GM19238 (cell line): ENCODE data around the gene OR10Z1.

Experiments used
- DNase-seq: peaks from one replicate; pipeline ENCODE4 v3.0.0; 2011; ENCODE audit warnings: low spot score; ENCODE audit not compliant: insufficient read length

OR10Z1 gene, protein sequence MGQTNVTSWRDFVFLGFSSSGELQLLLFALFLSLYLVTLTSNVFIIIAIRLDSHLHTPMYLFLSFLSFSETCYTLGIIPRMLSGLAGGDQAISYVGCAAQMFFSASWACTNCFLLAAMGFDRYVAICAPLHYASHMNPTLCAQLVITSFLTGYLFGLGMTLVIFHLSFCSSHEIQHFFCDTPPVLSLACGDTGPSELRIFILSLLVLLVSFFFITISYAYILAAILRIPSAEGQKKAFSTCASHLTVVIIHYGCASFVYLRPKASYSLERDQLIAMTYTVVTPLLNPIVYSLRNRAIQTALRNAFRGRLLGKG

DNA sequence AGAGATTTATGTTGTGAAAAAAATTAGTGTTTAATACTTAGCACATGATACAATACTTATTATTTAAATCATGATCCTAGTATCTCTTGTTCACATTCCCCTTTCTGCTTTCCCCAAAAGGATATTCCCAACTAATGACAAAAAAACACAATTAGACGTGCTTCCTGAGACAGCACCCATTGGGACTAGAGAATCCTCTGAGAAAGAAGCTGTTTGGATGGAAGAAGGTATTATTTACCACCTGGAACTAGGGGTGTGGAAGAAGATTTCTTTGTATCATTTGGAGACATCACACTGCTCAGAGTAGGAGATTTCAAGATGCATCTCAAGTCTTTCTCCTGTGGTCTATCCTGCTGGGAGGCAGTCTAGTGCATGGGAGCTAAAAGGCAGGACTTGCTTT is at the start of gene OR10Z1:
TSS of gene OR10Z1 (plus strand) at position 301 of the 400 bp plus-strand sequence. CDS start 1,171 bp downstream, outside the sequence.
- no peak for DNase-seq

DNA sequence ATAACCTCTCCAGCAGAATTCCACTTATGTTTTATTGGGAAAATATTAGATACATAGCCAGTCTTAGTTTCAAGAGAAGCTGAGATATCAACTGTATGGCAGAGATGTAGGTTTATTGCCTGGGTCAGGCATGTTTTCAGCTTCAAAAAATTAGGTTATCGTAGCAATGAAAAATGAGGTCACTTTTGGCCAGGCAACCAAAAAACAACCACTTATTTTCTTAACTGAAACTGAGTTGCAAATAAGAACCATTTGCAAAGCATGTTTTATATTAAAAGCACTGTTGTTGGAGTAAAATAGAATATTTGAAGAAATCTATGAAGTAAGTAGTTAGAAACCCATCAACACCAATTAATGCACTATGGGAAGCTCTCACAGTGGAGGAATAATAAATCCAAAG is 45.4 kb upstream of the OR10Z1 start:
- DNase-seq = no peak

DNA sequence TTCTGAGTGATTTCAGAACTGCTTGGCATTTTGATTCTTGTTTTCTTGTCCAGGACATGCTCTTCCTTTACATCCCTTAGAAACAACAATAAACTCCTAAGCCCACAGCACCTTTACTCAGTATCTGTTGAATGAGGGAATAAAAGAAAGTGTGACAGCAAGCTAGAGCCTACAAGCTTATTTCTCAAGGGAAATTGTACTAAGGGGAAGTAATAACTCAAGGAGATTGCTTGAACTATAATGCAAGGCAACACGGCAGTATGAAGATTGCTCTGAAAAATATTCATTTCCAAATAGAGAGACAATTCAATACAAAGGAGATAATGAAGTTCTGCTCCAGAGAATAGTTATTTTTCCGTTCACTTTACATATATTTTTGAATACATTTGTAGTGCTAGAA is 41.2 kb upstream of the OR10Z1 start:
- no peak for DNase-seq

DNA sequence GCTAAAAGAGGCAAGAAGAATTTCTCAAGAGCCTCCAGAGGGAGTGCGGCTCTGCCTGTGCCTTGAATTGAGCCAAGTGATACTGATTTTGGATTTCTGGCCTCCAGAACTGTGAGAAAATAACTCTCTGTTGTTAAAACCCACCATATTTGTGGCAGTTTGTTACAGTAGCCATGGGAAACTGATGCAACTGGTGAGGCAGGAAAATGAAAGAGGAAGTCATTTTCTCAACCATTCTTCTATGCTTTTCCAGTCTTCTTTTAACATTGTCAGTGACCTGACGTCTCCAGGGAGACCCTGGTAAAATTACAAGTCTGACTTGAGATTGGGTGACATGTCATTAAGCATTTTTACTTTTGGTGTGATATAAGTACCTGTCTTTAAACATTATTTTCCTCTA is 40.5 kb upstream of the OR10Z1 start:
- no peak for DNase-seq

DNA sequence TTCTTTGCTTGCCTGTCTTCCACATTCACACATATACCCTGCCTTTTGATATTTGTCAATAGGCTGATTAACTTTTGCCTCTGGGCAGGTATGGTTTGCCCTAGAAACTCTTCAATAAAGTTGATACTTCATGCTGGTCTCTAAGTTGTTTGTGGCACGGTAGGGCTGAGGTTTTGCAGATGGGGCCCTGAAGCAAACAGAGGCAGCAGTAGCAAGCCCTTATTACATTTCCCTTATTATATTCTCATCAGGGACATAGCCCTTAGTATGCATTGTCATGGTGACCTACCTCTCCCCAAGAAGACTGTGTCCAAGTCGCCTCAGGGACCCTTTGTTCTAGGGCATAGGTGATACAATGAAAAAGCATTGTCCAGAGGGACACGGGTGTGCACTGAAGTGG is 34.6 kb upstream of the OR10Z1 start, which contains the start of gene OR6P1:
TSS of gene OR6P1 (minus strand) at position 101 of the 400 bp plus-strand sequence. CDS start 6,976 bp downstream, outside the sequence.
- DNase-seq = no peak

DNA sequence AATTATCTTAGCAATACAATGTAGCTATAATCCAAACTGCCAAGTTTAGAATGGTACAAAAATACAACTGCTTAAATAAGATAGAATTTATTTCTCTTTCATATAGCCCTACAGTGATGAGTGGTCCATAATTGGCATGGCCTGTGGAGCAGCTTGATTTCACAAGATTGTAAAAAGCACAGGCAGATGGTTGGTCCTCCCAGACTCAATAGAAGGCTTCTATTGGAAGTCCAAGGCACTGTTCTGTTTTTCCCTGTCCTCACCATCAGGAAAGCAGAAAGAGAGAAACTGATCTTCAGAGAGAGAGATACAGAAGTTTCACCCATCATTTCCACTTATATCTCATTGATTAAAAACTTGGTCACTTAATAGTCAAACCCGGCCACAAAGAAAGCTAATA is 32.8 kb upstream of the OR10Z1 start:
- DNase-seq = no peak

DNA sequence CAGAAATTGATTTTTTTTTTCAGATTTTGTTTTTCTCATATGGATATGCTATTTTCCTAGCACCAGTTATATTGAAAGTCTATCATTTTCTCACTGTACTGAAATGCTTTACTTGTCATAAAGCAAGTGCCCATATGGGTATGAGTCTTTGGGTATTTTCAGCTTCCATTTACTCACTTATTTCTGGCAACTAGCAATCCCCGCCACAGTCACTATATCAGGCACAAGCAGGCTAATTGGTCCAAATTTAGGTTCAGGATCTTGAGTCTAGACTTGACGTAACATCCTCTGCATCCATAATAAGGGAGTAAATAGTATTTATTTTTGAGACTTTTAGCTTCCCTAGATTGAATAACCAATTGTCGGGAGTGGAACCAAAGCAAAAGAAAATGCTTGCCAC is 27.5 kb upstream of the OR10Z1 start:
- no peak for DNase-seq

DNA sequence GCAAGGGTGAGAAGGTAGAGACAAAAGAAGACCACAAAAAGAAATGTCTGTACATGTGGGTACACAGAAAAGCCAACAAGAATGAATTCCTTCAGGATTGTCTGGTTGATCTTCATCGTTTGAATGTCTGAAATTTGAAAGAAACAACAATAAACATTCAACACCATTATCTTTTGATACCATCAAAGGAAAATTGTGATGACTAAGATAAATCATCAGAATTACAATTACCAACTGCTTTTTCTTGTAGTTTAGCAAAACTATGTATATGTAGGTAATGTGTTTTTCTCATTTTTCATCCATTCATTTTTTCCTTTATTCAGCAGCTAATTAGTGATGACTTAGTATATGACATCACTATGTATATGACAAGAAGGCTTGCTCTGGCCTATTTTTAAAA is 25.3 kb upstream of the OR10Z1 start, which contains the start of gene OR10X1:
TSS of gene OR10X1 (minus strand) at position 167 of the 400 bp plus-strand sequence. CDS start at position 167, 0 bp downstream.
- DNase-seq = no peak

DNA sequence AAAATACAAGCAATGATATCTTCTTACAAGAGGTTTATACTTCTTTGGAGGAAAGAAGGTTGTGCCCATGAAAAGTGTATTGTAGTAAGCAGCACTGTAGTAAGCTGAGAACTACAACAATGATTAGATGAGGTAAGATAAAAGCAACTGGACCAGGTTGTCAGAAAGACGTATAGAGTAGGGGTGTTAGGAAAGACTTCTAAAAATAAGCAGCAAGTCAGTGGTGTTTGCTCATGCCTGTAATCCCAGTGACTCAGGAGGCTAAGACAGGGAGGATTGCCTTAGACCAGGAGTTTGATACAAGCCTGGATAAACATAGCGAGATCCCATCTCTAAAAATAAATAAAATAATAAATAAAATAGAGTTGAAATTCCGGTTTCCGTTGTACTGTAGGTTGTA is 21.1 kb upstream of the OR10Z1 start:
- no peak for DNase-seq

DNA sequence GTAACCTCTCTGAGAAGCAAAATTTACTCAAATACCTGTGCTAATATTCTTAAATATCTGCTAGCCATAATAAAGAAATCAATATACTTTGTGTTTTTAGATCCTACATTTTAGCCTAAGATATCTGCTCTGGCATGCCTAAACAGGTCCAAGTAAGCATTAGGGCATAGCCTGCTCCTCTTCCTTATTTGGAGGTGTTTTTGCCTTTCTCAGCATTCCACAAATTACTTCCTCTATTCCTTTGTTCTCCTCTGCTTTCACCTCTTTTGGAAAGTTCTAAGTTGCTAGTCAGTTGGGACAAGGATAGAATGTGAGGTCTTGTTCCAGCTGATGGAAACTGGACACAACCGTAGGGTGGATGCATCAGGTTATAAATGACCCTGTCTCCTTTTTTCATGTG is 18.1 kb upstream of the OR10Z1 start:
- DNase-seq = no peak

DNA sequence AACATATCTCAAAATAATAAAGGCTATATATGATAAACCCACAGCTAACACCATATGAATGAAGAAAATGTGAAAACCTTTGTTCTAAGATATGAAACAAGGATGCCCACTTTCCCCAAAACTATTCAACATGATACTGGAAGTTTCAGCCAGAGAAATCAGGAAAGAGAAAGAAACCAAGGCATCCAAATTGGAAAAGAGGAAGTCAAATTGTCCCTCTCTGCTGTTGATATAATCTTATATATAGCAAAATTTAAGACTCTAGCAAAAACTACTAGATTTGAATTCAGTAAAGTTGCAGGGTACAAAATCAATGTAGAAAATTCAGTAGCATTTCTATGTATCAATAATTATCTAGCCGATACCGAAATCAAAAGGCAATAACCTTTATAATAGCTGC is 4.3 kb upstream of the OR10Z1 start:
- no peak for DNase-seq

DNA sequence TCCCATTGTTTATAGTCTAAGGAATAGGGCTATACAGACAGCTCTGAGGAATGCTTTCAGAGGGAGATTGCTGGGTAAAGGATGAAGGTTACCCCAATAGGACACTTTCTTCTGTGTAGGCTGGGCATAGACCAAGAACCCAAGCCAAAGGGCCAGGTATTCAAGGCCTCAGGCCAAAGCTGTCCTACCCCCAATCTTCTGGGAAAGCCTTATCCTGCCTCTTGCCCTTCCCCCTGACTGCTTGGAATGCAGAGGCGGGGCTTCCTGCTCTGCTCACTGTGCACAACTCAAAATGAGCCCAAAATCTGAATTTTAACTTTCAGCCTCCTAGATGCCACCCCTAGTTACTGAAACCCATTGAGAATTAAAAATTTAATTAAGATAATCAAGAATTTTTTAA is 2.2 kb downstream of the OR10Z1 start:
- no peak for DNase-seq

DNA sequence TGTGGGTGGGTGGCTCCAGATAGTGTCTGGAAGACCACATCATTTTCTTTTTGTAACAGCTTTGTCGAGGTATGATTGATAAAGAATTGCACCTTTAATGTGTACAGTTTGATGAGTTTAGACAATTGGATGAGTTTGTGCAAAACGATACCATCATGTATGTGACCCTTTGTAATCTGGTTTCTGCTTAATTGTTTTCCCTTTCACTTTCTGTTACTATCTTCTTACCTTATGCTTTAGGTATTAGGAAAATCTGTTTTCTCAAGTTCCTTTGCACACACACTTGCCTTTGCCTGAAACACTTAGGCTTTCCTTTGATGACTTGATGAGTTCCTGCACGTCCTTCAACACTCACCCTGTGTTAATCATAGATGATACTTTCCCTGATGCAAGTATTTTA is 6.8 kb downstream of the OR10Z1 start:
- DNase-seq = no peak

DNA sequence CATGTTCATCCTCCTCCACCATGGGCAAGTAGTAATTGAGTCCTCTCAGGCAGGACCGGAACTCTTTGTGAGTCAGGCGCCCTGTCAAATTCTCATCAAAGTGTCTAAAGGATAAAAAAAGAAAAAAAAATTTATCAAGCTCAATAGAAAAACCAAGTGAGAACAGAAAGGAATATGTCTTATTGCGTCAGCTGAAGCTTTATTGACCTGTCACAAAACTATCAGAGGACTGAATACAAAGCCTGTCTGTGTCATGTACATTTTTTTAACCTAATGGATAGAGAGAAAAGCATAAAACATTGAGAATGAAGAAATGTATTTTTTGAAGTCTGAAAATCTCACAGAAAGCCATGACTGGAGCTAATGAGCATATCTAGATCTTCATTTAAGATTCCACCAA is 8.7 kb downstream of the OR10Z1 start:
- DNase-seq = no peak

DNA sequence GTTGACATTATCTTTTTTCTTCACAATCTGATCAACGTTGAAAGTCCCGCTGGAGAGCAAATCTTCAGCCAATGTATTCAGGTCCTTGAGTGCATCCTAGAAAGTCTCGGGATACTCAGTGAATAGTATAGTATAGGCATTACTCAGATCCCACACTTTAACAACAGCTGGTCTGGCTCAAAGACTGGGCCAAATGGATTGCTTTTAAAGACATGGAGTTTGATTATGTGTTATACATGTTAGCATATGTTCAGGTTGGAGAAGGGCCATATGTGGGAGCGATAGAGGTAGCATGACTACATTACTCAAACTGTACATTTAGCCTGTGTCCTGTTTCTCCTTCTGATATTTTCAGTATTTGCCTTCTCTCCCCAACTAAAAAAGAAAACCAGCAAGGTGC is 33.1 kb downstream of the OR10Z1 start:
- no peak for DNase-seq

DNA sequence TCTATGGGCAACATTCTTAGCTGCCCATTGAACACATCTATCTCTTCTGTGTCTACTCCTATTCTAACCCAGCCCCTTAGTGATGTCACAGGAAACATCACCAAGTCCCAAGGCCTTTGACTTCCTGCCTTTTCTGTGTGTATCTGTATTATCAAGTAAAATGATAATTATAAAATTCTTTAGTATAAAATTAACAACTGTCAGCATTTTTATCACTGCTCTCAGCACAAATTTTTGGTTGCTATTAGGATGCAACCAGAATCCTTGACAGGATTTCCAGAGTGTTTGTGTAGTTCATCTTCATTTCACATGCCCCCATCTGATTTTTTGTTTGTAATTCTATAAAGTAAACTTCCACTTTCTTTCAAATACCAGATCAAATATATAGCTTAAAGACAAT is 33.8 kb downstream of the OR10Z1 start:
- no peak for DNase-seq

DNA sequence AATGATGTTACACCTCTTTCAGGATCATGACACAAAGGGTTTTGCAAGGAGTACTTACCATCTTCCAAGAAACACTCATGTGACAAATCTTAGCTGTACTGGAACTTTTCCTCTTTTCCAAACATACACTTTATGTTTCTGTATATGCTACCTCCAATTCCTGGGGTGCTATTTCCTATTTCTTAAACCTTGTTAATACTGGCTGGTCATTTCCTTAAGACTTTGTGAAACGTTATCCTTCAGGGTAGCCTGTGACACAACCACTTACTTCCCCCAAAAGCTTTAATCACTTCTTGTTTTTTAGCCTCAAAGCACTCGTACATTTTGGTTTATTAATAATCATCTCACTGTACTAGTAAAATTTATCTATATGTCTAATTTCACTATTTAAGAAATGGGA is 39.4 kb downstream of the OR10Z1 start:
- DNase-seq = no peak

DNA sequence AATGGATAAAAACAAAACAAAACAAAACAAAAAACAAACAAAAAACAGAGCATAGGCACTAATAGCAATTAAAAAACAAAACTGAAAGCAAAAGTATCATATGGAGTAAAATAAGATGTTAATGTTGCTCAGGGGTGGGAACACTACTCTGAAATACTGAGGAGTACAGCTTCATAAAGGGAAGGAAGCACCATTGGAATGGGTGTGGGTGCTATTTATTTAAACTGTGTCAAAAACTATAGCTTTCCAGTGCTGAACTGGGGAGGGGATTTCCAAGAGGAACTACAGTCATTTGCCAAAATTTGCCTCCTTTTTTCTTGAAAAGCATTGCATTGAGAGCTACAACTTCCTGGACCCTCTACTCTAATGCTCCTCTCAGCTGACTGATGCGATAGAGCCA is 41.4 kb downstream of the OR10Z1 start:
- DNase-seq = no peak

DNA sequence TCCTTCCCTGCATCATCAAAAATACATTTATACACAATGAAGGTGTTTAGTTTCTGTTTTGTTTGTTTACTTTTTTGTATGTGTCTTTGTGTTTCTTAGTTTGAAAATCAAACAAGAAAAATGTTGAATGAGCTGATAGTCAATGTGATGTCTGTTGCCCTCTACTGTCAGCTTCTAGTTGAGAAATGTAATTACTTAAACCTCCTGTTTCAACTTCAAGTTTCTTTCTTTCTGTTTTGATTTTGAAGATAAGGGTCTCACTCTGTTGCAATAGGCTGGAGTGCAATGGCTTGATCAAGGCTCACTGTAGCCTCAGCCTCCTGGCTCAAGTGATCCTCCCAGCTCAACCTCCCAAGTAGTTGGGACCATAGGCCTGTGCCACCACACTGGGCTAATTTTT is 44.0 kb downstream of the OR10Z1 start:
- DNase-seq = no peak

DNA sequence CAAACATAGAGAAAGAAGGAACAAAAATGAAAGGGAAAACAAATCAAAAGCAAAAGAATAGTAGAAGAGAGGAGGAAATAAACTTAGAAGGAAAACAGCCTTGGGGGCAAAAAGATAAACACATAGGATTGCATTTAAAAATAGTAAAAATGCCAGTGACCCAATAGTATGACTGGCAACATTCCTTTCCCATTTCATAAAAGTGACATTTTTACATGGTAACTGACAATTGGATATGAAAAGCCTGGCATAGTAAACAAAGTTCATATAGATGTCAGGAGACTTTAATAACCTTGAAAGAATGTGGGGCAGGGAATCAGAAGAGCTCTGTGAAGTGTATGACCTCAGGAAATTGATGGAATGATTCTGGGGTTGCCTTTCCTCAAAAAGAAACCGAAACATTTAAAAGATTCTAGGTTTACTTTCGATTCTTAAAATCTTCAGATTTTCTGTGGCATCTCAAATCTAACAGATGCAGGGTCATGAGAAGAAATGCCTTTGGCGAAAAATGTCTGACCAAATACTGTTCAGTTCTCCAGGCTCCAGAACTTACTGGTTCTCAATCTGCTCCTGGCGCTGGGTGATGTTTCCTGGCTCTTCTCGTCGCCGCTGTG is 47.8 kb downstream of the OR10Z1 start:
- no peak for DNase-seq

DNA sequence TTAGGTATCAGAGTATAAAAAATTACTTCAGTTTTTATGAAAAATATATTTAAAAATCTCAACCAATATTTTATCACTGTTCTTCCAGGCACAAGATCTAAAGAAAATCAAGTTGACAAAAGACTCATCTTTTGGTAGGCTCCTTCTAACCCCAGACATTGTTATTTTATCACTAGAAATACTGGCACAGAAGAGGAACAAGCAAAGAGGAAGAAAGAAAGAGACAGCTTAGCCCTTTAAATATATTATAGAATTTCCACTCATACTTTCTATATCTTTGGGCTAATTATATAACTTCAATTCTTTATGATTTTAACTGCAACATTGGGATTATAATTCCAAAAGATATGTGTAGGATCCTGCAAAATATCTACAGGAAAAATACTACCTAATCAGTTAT is 49.0 kb downstream of the OR10Z1 start:
- DNase-seq = no peak

DNA sequence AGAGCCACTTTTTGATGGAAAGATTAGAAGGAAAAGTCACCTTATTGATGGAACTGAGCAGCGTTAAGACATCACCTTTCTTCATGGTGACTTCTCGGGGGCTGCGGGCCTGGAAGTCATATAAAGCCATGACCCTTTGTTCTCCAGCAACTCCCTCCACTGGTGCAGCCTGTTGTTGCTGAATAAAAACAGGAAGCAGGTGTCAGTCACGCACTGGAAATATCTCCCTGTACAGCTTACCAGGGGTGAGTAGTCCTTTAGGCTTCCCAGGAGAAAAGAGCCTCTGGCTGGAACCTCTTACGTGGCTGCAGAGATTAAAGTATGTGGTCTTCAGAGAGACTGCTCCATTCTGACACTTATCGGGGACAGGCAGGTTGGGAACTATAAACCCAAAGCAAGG is 49.5 kb downstream of the OR10Z1 start:
- DNase-seq = no peak
